ENCODE results near the gene UBAC2. TPM values are rescaled to one million over a fixed set of nuclear protein-coding genes. Genes with fewer than 3 reads are reported as not detected.

UBAC2 gene
- total and polyA plus RNA-seq, 2 of the 4 experiments (the other 2 are of a cell fraction): 20.8 to 36.3 TPM

GRCh38 chr13:99347335-99347878, 146.8 kb downstream of the UBAC2 start:
- H3K4me1 ChIP-seq (ENCODE audit: control insufficient read depth, insufficient read depth, low read length): no peaks in the 10 kb centered on the region
- H3K4me2 ChIP-seq (ENCODE audit: low read depth, low read length): no peak overlapping the region
- H4K20me1 ChIP-seq (ENCODE audit: insufficient read depth, low read length): peaks cover 2% of the 10 kb centered on the region; the same call in 1 of the 2 replicates
- no peak overlapping the region for H3K56ac ChIP-seq (ENCODE audit: extremely low read depth, insufficient read depth, low read length)
- intact Hi-C loops (cut with micrococcal nuclease) (no loop called here), dilution Hi-C loops (cut with HindIII; ENCODE audit: low sequenced_read_pairs, unreplicated experiment) (no loop called here), in situ Hi-C loops (cut with MboI; ENCODE audit: low sequenced_read_pairs) (no loop called here)
- no peak for DNase-seq
- H3K9me3 ChIP-seq (ENCODE audit: control insufficient read depth, insufficient read depth, low read length): no peaks in the 10 kb centered on the region
- H3K4me3 ChIP-seq (ENCODE audit: insufficient read depth, low read depth, low read length): no peak overlapping the region
- peaks cover 11% of the 10 kb centered on the region for H3K9me1 ChIP-seq (ENCODE audit: insufficient read depth, low read length)
- no peak overlapping the region for H2BK20ac ChIP-seq (ENCODE audit: low read depth, low read length)
- no peak overlapping the region for H3K14ac ChIP-seq (replicated peaks; ENCODE audit: low read depth, low read length)
- no peak overlapping the region for H2AK9ac ChIP-seq (replicated peaks; ENCODE audit: low read depth, low read length, poor library complexity)
- H2BK15ac ChIP-seq (ENCODE audit: low read depth, low read length): no peak overlapping the region
- H3K79me1 ChIP-seq (ENCODE audit: low read depth in 1 of 2, low read length in 2 of 2): 0 out of 4 replicates have a peak, but pooled peaks cover 0 to 3% of the 10 kb centered on the region in 2 experiments
- ChIA-PET CTCF (interaction anchor here (0.7 kb wide), 1 partner anchor 81 kb away, joined by 3 read pairs; no protein-coding TSS in a partner anchor), POLR2A (ENCODE audit: unreplicated experiment) (no interaction called here)
- H2BK120ac ChIP-seq (ENCODE audit: low read depth, low read length): no peak overlapping the region
- no peak overlapping the region for H3K23ac ChIP-seq (ENCODE audit: low read depth, low read length)
- H2AK5ac ChIP-seq (ENCODE audit: low read depth, low read length): no peak overlapping the region
- H3K27me3 ChIP-seq (ENCODE audit: control insufficient read depth, insufficient read depth, low read length): no peaks in the 10 kb centered on the region
- H3K9ac ChIP-seq (ENCODE audit: low read depth, low read length): no peak overlapping the region
- H2AFZ ChIP-seq (replicated peaks; ENCODE audit: low read length, poor library complexity): no peak overlapping the region
- ATAC-seq (ENCODE audit: low read depth): no peak
- TF ChIP-seq CTCF (conservative IDR thresholded peaks at IDR 0.05; ENCODE audit: low read depth, low read length) (no peak), POLR2A (IDR thresholded peaks at IDR 0.05; ENCODE audit: low read depth, low read length) (no peak)
- no peak overlapping the region for H2BK5ac ChIP-seq (ENCODE audit: low read depth, low read length, poor library complexity, severe bottlenecking)
- no peak overlapping the region for H3K18ac ChIP-seq (ENCODE audit: low read depth, low read length)
- no TSS peak for BruUV-seq (replicated peaks)
- peaks cover 14% of the 10 kb centered on the region for H3K36me3 ChIP-seq (ENCODE audit: control insufficient read depth, insufficient read depth, low read length)
- H3K4ac ChIP-seq (ENCODE audit: low read depth, low read length): no peak overlapping the region
- no peak overlapping the region for H4K5ac ChIP-seq (ENCODE audit: low read depth, low read length)
- no peak overlapping the region for H3K27ac ChIP-seq (ENCODE audit: insufficient read depth, low read length)
- H4K8ac ChIP-seq (ENCODE audit: low read depth in 2 of 2, low read length in 2 of 2): no peak overlapping the region
- H4K91ac ChIP-seq (ENCODE audit: insufficient read depth, low read depth, low read length): no peak overlapping the region
- 92% methylated on average over 5 of the region's 6 CpGs; no CpG with 5 or more reads in 1 of the 2 experiments for WGBS, 2 experiments (ENCODE audit: extremely low coverage in 2 of 2, insufficient read length in 1 of 2)

All from IMR-90 (cell line).